GM23338 (cell line): ENCODE data around the gene ATAD2B. TPM values are rescaled to one million over a fixed set of nuclear protein-coding genes. Genes with fewer than 3 reads are reported as not detected.

Source experiments
- ATAC-seq: fragments of 200-7000 bp; cut with Tn5 transposase; 3 replicates; pipeline ENCODE4 v1.9.1; 2020
- DNase-seq: peaks from one replicate; pipeline ENCODE4 v3.0.0-alpha.2; 2015; ENCODE audit warnings: low spot score
- H2AFZ ChIP-seq: fragments of 200-600 bp; sonication (generic); 2 replicates; pipeline ENCODE4 v1.8.0; 2016; ENCODE audit warnings: antibody characterized with exemption, mild to moderate bottlenecking, moderate library complexity
- H3F3A ChIP-seq: fragments of 200-600 bp; sonication (generic); replicated peaks from 2 replicates; pipeline ENCODE4 v1.8.0; 2017; ENCODE audit warnings: antibody characterized with exemption, mixed run types, low read depth
- H3K27ac ChIP-seq: fragments of 200-600 bp; sonication (generic); 2 replicates; pipeline ENCODE4 v1.6.1; 2016; ENCODE audit warnings: low read depth
- H3K27me3 ChIP-seq: fragments of 200-600 bp; sonication (generic); 2 replicates; pipeline ENCODE4 v1.8.0; 2016; ENCODE audit warnings: mild to moderate bottlenecking, mixed run types, moderate library complexity; ENCODE audit not compliant: insufficient read depth
- H3K36me3 ChIP-seq: fragments of 200-600 bp; sonication (generic); 2 replicates; pipeline ENCODE4 v1.8.0; 2016; ENCODE audit warnings: mild to moderate bottlenecking; ENCODE audit not compliant: insufficient read depth
- H3K4me1 ChIP-seq: fragments of 200-600 bp; sonication (generic); 2 replicates; pipeline ENCODE4 v1.8.0; 2016; ENCODE audit warnings: mild to moderate bottlenecking, moderate library complexity; ENCODE audit not compliant: insufficient read depth
- H3K4me2 ChIP-seq: fragments of 200-600 bp; sonication (generic); 2 replicates; pipeline ENCODE4 v1.7.1; 2017; ENCODE audit warnings: mixed run types
- H3K4me3 ChIP-seq: fragments of 200-600 bp; sonication (generic); 2 replicates; pipeline ENCODE4 v1.6.1; 2016; ENCODE audit warnings: mixed run types
- H3K79me2 ChIP-seq: fragments of 200-600 bp; sonication (generic); replicated peaks from 2 replicates; pipeline ENCODE4 v1.8.0; 2017; ENCODE audit warnings: mild to moderate bottlenecking; ENCODE audit not compliant: insufficient read depth
- H3K9me2 ChIP-seq: fragments of 200-600 bp; sonication (generic); 2 replicates; pipeline ENCODE4 v1.8.0; 2017; ENCODE audit not compliant: insufficient read depth
- H4K20me1 ChIP-seq: fragments of 200-600 bp; sonication (generic); replicated peaks from 2 replicates; pipeline ENCODE4 v1.8.0; 2017; ENCODE audit warnings: mild to moderate bottlenecking; ENCODE audit not compliant: insufficient read depth
- H3K27ac Mint-ChIP-seq: 2 replicates; pipeline ENCODE4 v1.8.0; 2020; ENCODE audit warnings: inconsistent platforms, mild to moderate bottlenecking, moderate library complexity, mixed read lengths
- H3K27me3 Mint-ChIP-seq: 3 replicates; pipeline ENCODE4 v1.8.0; 2022; ENCODE audit warnings: low read depth, mild to moderate bottlenecking, moderate library complexity, mixed read lengths, inconsistent platforms; ENCODE audit not compliant: insufficient read depth, poor library complexity
- H3K36me3 Mint-ChIP-seq: 3 replicates; pipeline ENCODE4 v1.8.0; 2021; ENCODE audit warnings: low read depth, mild to moderate bottlenecking, inconsistent platforms, moderate library complexity, mixed read lengths
- H3K4me1 Mint-ChIP-seq: 3 replicates; pipeline ENCODE4 v1.8.0; 2020; ENCODE audit warnings: mild to moderate bottlenecking, inconsistent platforms, mixed read lengths
- H3K4me3 Mint-ChIP-seq: 3 replicates; pipeline ENCODE4 v1.8.0; 2021; ENCODE audit warnings: moderate library complexity, mild to moderate bottlenecking, inconsistent platforms, mixed read lengths
- H3K9me3 Mint-ChIP-seq: 3 replicates; pipeline ENCODE4 v1.8.0; 2020; ENCODE audit warnings: moderate library complexity, mild to moderate bottlenecking, inconsistent platforms, mixed read lengths
- CREB1 ChIP-seq: fragments of 250-450 bp; sonication (Bioruptor Pico); IDR thresholded peaks from 2 replicates; pipeline ENCODE4 v1.5.0; 2020; ENCODE audit warnings: low read depth, mild to moderate bottlenecking, moderate library complexity
- EZH2 ChIP-seq: fragments of 200-600 bp; sonication (generic); IDR thresholded peaks from one replicate; pipeline ENCODE4 v1.8.0; 2017; ENCODE audit warnings: antibody characterized with exemption, mild to moderate bottlenecking, low read depth; ENCODE audit not compliant: unreplicated experiment
- EZH2phosphoT487 ChIP-seq: fragments of 200-600 bp; sonication (generic); IDR thresholded peaks from one replicate; pipeline ENCODE4 v1.8.1; 2018; ENCODE audit warnings: antibody characterized with exemption; ENCODE audit not compliant: unreplicated experiment
- JUNB ChIP-seq: IDR thresholded peaks from one replicate; pipeline ENCODE4 v1.6.1; 2016; ENCODE audit warnings: antibody characterized with exemption; ENCODE audit not compliant: unreplicated experiment
- NANOG ChIP-seq: IDR thresholded peaks from 2 replicates; pipeline ENCODE4 v1.6.1; 2016; ENCODE audit warnings: antibody characterized with exemption, borderline replicate concordance
- POLR2AphosphoS5 ChIP-seq: IDR thresholded peaks from 2 replicates; pipeline ENCODE4 v1.6.1; 2016; ENCODE audit warnings: antibody characterized with exemption, low read depth
- REST ChIP-seq: IDR thresholded peaks from one replicate; pipeline ENCODE4 v1.6.1; 2018; ENCODE audit warnings: antibody characterized with exemption; ENCODE audit not compliant: unreplicated experiment
- STAT1 ChIP-seq: IDR thresholded peaks from one replicate; pipeline ENCODE4 v1.6.1; 2016; ENCODE audit warnings: antibody characterized with exemption; ENCODE audit not compliant: unreplicated experiment
- ZNF114 ChIP-seq: fragments of 250-450 bp; sonication (Bioruptor Pico); IDR thresholded peaks from 2 replicates; pipeline ENCODE4 v1.5.0; 2020; ENCODE audit warnings: mild to moderate bottlenecking, moderate library complexity
- ZNF331 ChIP-seq: fragments of 250-450 bp; sonication (Bioruptor Pico); IDR thresholded peaks from 2 replicates; pipeline ENCODE4 v1.5.0; 2020; ENCODE audit warnings: low read depth, mild to moderate bottlenecking, moderate library complexity
- polyA plus RNA-seq: library from polyadenylated mRNA; unstranded; fragments of >200 nt; fragmentation: Nextera tagmentation; extraction: Ambion mirVana; gene quantifications from 2 replicates; pipeline ENCODE4 v1.2.1, GENCODE V29; 2016
- total RNA-seq: library from RNA; depleted of rRNA; stranded (reverse); fragments of >200 nt; shearing (Covaris generic); gene quantifications from 2 replicates; pipeline ENCODE4 v1.2.3, GENCODE V29; 2014
- TF ChIP-seq, protein P1 (sequence below): fragments of 250-450 bp; sonication (Bioruptor Pico); IDR thresholded peaks from 2 replicates; pipeline ENCODE4 v1.5.0; 2020; ENCODE audit warnings: mild to moderate bottlenecking, moderate library complexity
- TF ChIP-seq, protein P2 (sequence below), 2 experiments: fragments of 200-600 bp in 1 of 2; sonication (generic) in 1 of 2; conservative IDR thresholded peaks; 2 replicates each; pipeline versions ENCODE4 v1.5.1 to v1.6.1; 2016 to 2017; ENCODE audit warnings: antibody characterized with exemption in 2 of 2, low read depth in 2 of 2, mild to moderate bottlenecking in 2 of 2, moderate library complexity in 1 of 2
- TF ChIP-seq, protein P3 (sequence below): IDR thresholded peaks from 2 replicates; pipeline ENCODE4 v1.6.1; 2016; ENCODE audit warnings: antibody characterized with exemption

ATAD2B gene
- total and polyA plus RNA-seq, 2 experiments from 2014 or later = 12.4 to 19.3 TPM

DNA sequence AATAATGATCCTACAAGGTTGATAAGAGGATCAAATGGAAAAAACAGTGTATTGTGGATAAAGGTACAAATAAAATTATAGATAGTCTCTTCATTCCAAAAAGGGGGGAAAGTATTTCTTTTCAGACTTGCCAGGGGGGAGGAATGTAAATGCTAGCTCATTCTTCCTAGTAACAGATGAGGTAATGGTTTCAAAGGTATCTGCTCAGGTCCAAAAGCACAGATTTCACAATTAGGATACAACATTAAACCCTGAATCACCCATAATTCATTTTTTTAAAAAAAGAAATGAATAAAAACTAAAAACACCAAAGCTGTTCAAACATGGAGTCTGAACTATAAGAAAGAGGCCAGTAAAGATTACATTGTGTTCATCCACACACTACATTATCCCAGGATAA, 142.0 kb downstream of the ATAD2B start:
- no peak for ATAC-seq
- Histone ChIP-seq H4K20me1 (no peaks in the 10 kb centered on the region), H3K4me1 (no peaks in the 10 kb centered on the region), H3K9me2 (no peaks in the 10 kb centered on the region), H3K4me2 (no peak overlapping the region), H3K36me3 (no peaks in the 10 kb centered on the region), H3K4me3 (no peak overlapping the region), H3K27me3 (no peaks in the 10 kb centered on the region), H3F3A (no peaks in the 10 kb centered on the region), H2AFZ (no peak overlapping the region), H3K79me2 (no peaks in the 10 kb centered on the region), H3K27ac (no peak overlapping the region)
- Mint-ChIP-seq H3K4me3 (no peak overlapping the region), H3K4me1 (no peaks in the 10 kb centered on the region), H3K36me3 (no peaks in the 10 kb centered on the region), H3K27me3 (peaks cover 3% of the 10 kb centered on the region), H3K9me3 (no peaks in the 10 kb centered on the region), H3K27ac (no peak overlapping the region)
- TF ChIP-seq, protein P1, sequence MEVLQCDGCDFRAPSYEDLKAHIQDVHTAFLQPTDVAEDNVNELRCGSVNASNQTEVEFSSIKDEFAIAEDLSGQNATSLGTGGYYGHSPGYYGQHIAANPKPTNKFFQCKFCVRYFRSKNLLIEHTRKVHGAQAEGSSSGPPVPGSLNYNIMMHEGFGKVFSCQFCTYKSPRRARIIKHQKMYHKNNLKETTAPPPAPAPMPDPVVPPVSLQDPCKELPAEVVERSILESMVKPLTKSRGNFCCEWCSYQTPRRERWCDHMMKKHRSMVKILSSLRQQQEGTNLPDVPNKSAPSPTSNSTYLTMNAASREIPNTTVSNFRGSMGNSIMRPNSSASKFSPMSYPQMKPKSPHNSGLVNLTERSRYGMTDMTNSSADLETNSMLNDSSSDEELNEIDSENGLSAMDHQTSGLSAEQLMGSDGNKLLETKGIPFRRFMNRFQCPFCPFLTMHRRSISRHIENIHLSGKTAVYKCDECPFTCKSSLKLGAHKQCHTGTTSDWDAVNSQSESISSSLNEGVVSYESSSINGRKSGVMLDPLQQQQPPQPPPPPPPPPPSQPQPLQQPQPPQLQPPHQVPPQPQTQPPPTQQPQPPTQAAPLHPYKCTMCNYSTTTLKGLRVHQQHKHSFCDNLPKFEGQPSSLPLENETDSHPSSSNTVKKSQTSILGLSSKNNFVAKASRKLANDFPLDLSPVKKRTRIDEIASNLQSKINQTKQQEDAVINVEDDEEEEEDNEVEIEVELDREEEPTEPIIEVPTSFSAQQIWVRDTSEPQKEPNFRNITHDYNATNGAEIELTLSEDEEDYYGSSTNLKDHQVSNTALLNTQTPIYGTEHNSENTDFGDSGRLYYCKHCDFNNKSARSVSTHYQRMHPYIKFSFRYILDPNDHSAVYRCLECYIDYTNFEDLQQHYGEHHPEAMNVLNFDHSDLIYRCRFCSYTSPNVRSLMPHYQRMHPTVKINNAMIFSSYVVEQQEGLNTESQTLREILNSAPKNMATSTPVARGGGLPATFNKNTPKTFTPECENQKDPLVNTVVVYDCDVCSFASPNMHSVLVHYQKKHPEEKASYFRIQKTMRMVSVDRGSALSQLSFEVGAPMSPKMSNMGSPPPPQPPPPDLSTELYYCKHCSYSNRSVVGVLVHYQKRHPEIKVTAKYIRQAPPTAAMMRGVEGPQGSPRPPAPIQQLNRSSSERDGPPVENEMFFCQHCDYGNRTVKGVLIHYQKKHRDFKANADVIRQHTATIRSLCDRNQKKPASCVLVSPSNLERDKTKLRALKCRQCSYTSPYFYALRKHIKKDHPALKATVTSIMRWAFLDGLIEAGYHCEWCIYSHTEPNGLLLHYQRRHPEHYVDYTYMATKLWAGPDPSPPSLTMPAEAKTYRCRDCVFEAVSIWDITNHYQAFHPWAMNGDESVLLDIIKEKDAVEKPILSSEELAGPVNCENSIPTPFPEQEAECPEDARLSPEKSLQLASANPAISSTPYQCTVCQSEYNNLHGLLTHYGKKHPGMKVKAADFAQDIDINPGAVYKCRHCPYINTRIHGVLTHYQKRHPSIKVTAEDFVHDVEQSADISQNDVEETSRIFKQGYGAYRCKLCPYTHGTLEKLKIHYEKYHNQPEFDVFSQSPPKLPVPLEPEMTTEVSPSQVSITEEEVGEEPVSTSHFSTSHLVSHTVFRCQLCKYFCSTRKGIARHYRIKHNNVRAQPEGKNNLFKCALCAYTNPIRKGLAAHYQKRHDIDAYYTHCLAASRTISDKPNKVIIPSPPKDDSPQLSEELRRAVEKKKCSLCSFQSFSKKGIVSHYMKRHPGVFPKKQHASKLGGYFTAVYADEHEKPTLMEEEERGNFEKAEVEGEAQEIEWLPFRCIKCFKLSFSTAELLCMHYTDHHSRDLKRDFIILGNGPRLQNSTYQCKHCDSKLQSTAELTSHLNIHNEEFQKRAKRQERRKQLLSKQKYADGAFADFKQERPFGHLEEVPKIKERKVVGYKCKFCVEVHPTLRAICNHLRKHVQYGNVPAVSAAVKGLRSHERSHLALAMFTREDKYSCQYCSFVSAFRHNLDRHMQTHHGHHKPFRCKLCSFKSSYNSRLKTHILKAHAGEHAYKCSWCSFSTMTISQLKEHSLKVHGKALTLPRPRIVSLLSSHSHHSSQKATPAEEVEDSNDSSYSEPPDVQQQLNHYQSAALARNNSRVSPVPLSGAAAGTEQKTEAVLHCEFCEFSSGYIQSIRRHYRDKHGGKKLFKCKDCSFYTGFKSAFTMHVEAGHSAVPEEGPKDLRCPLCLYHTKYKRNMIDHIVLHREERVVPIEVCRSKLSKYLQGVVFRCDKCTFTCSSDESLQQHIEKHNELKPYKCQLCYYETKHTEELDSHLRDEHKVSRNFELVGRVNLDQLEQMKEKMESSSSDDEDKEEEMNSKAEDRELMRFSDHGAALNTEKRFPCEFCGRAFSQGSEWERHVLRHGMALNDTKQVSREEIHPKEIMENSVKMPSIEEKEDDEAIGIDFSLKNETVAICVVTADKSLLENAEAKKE (CRISPR knock-in tag) = no peak
- TF ChIP-seq POLR2AphosphoS5 = no peak
- no peak for TF ChIP-seq ZNF114
- TF ChIP-seq STAT1 = no peak
- no peak for TF ChIP-seq JUNB
- TF ChIP-seq, protein P2, sequence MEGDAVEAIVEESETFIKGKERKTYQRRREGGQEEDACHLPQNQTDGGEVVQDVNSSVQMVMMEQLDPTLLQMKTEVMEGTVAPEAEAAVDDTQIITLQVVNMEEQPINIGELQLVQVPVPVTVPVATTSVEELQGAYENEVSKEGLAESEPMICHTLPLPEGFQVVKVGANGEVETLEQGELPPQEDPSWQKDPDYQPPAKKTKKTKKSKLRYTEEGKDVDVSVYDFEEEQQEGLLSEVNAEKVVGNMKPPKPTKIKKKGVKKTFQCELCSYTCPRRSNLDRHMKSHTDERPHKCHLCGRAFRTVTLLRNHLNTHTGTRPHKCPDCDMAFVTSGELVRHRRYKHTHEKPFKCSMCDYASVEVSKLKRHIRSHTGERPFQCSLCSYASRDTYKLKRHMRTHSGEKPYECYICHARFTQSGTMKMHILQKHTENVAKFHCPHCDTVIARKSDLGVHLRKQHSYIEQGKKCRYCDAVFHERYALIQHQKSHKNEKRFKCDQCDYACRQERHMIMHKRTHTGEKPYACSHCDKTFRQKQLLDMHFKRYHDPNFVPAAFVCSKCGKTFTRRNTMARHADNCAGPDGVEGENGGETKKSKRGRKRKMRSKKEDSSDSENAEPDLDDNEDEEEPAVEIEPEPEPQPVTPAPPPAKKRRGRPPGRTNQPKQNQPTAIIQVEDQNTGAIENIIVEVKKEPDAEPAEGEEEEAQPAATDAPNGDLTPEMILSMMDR (conservative IDR thresholded peaks at IDR 0.05; ENCODE audit: low read depth in 2 of 2) = no peak
- TF ChIP-seq EZH2phosphoT487 = no peak
- TF ChIP-seq, protein P3, sequence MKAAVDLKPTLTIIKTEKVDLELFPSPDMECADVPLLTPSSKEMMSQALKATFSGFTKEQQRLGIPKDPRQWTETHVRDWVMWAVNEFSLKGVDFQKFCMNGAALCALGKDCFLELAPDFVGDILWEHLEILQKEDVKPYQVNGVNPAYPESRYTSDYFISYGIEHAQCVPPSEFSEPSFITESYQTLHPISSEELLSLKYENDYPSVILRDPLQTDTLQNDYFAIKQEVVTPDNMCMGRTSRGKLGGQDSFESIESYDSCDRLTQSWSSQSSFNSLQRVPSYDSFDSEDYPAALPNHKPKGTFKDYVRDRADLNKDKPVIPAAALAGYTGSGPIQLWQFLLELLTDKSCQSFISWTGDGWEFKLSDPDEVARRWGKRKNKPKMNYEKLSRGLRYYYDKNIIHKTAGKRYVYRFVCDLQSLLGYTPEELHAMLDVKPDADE = no peak
- no peak for TF ChIP-seq ZNF331 (CRISPR knock-in tag)
- TF ChIP-seq CREB1 (CRISPR knock-in tag) = no peak
- TF ChIP-seq EZH2 = no peak
- no peak for TF ChIP-seq NANOG
- TF ChIP-seq REST = no peak
- DNase-seq = no peak
